Panc1 (cell line): Measurements from ENCODE around the gene TFDP2.
"Not testable (repeated sequence)": the region's sequence is repeated elsewhere in the genome, so short reads cannot be mapped to it uniquely, and the experiment has no call there.

Experiments
- CTCF ChIP-seq: fragments of 450-650 bp; IDR thresholded peaks from 2 replicates; pipeline ENCODE4 v1.5.1; 2017; ENCODE audit warnings: mild to moderate bottlenecking
- POLR2AphosphoS5 ChIP-seq: IDR thresholded peaks from 2 replicates; pipeline ENCODE4 v1.6.1; 2012; ENCODE audit warnings: mild to moderate bottlenecking, low read depth, low read length, moderate library complexity
- REST ChIP-seq, 2 experiments: IDR thresholded peaks; 2 replicates each; pipeline ENCODE4 v1.6.1; 2011 to 2012; ENCODE audit warnings: low read depth in 2 of 2, control low read depth in 1 of 2, low read length in 1 of 2, mild to moderate bottlenecking in 1 of 2, moderate library complexity in 1 of 2; ENCODE audit not compliant: insufficient read depth in 1 of 2
- TCF7L2 ChIP-seq: IDR thresholded peaks from 2 replicates; pipeline ENCODE4 v1.6.1; 2011; ENCODE audit warnings: mild to moderate bottlenecking, low read depth, low read length, inconsistent platforms

- TF ChIP-seq CTCF; REST (IDR thresholded peaks at IDR 0.05; ENCODE audit: insufficient read depth in 1 of 2, low read depth in 2 of 2, low read length in 1 of 2); POLR2AphosphoS5; TCF7L2: not testable (repeated sequence)
Measured at GRCh38 chr3:142075656-142076055, 73.7 kb downstream of the TFDP2 start.
